ENCODE data around the gene STON2.
"Not testable (repeated sequence)": the region's sequence is repeated elsewhere in the genome, so short reads cannot be mapped to it uniquely, and the experiment has no call there.

Gene STON2

GRCh38 chr14:81400202-81400678 is at the start of gene STON2:
Gene STON2, minus strand, starts transcription at chr14:81400324. Its CDS starts 1,942 bp downstream, at chr14:81398382.
- DNase-seq = peak; percentile 53

GRCh38 chr14:81449576-81449975 is 49.5 kb upstream of the STON2 start:
- DNase-seq = no peak

- no peak for DNase-seq
Measured at GRCh38 chr14:81449114-81449513, 49.0 kb upstream of the STON2 start.

- no peak for DNase-seq
Measured at GRCh38 chr14:81447021-81447764, 47.1 kb upstream of the STON2 start.

- no peak for DNase-seq
Measured at GRCh38 chr14:81446279-81447007, 46.3 kb upstream of the STON2 start.

- no peak for DNase-seq
Measured at GRCh38 chr14:81441626-81442134, 41.6 kb upstream of the STON2 start.

- DNase-seq = no peak
Measured at GRCh38 chr14:81440041-81440440, 39.9 kb upstream of the STON2 start.

- no peak for DNase-seq
Measured at GRCh38 chr14:81437244-81437643, 37.1 kb upstream of the STON2 start.

- DNase-seq = peak; percentile 58
Measured at GRCh38 chr14:81436296-81437138, 36.4 kb upstream of the STON2 start.

- peak; percentile 5 for DNase-seq
Measured at GRCh38 chr14:81435391-81436295, 35.5 kb upstream of the STON2 start.

- DNase-seq = no peak
Measured at GRCh38 chr14:81435048-81435390, 34.9 kb upstream of the STON2 start.

GRCh38 chr14:81434230-81434629 is 34.1 kb upstream of the STON2 start:
- no peak for DNase-seq

- DNase-seq = no peak
Measured at GRCh38 chr14:81433378-81433777, 33.3 kb upstream of the STON2 start.

- no peak for DNase-seq
Measured at GRCh38 chr14:81432219-81432661, 32.1 kb upstream of the STON2 start.

GRCh38 chr14:81430235-81430634 is 30.1 kb upstream of the STON2 start:
- no peak for DNase-seq

GRCh38 chr14:81429749-81430148 is 29.6 kb upstream of the STON2 start:
- not testable (repeated sequence) for DNase-seq

GRCh38 chr14:81429028-81429427 is 28.9 kb upstream of the STON2 start:
- no peak for DNase-seq

- DNase-seq = no peak
Measured at GRCh38 chr14:81427348-81428058, 27.4 kb upstream of the STON2 start.

- no peak for DNase-seq
Measured at GRCh38 chr14:81423504-81423903, 23.4 kb upstream of the STON2 start.

GRCh38 chr14:81418057-81418790 is 18.1 kb upstream of the STON2 start:
- no peak for DNase-seq

GRCh38 chr14:81416981-81417380 is 16.9 kb upstream of the STON2 start:
- DNase-seq = no peak
